ENCODE data around the gene TMEM255B. TPM values are rescaled to one million over a fixed set of nuclear protein-coding genes. Genes with fewer than 3 reads are reported as not detected.

TMEM255B gene
- polyA plus RNA-seq, 3 donors: 5.1 to 7.5 (median 5.9) TPM

- no peak overlapping the region for H3K4me3 Mint-ChIP-seq
- peak overlapping the region in 1 of 7 donors; percentile 50 for H3K27ac Mint-ChIP-seq
- no peaks in the 10 kb centered on the region for H3K36me3 ChIP-seq (replicated peaks in 1 of 2; ENCODE audit: control insufficient read depth in 1 of 2, insufficient read depth in 2 of 2, low read length in 2 of 2)
- H3K9me3 Mint-ChIP-seq: peaks cover 28 to 54% (median 44%) of the 10 kb centered on the region in 7 donors
- H3K79me2 ChIP-seq (ENCODE audit: insufficient read depth, low read length): no peaks in the 10 kb centered on the region
- no peaks in the 10 kb centered on the region for H3K27me3 ChIP-seq (ENCODE audit: control insufficient read depth in 2 of 2, insufficient read depth in 2 of 2, low read length in 2 of 2)
- H3K36me3 Mint-ChIP-seq: no peaks in the 10 kb centered on the region
- no peaks in the 10 kb centered on the region for H4K20me1 ChIP-seq (ENCODE audit: insufficient read depth, low read length)
- peaks cover 33 to 51% of the 10 kb centered on the region in 2 donors for H3K9me3 ChIP-seq (replicated peaks in 1 of 2; ENCODE audit: control insufficient read depth in 1 of 2, insufficient read depth in 1 of 2, low read length in 2 of 2)
- 92% methylated on average over 24 of the region's 39 CpGs for WGBS (ENCODE audit: insufficient coverage)
- no peaks in the 10 kb centered on the region for H3K4me1 Mint-ChIP-seq
- H3K4me2 ChIP-seq (replicated peaks; ENCODE audit: extremely low read depth, low read length, poor library complexity, severe bottlenecking): no peak overlapping the region
- H3K4me1 ChIP-seq (ENCODE audit: control insufficient read depth in 1 of 2, insufficient read depth in 2 of 2, low read length in 2 of 2): no peaks in the 10 kb centered on the region
- H3K27me3 Mint-ChIP-seq (ENCODE audit: low read depth in 3 of 3): peaks cover 0 to 6% (median 0%) of the 10 kb centered on the region in 3 donors
- intact Hi-C loops (cut with micrococcal nuclease): no loop called here
- H3K27ac ChIP-seq (ENCODE audit: low read depth in 1 of 2, low read length in 2 of 2): no peak overlapping the region
- no peak for TF ChIP-seq CTCF (IDR thresholded peaks at IDR 0.05)
- no peak overlapping the region for H2AFZ ChIP-seq (ENCODE audit: insufficient read depth, low read depth, low read length, poor library complexity, severe bottlenecking)
- H3K9ac ChIP-seq (ENCODE audit: insufficient read depth, low read length, poor library complexity, severe bottlenecking): no peak overlapping the region
- H3K4me3 ChIP-seq (replicated peaks in 1 of 3; ENCODE audit: low read depth in 2 of 3, low read length in 3 of 3): no peak overlapping the region
- no peak for DNase-seq
Observed at GRCh38 chr13:113804703-113805430, 45.8 kb downstream of the TMEM255B start.

- H3K36me3 Mint-ChIP-seq: no peaks in the 10 kb centered on the region
- H3K9me3 Mint-ChIP-seq: peaks cover 32 to 61% (median 51%) of the 10 kb centered on the region in 7 donors
- H3K27me3 Mint-ChIP-seq (ENCODE audit: low read depth in 3 of 3): peaks cover 0 to 4% (median 0%) of the 10 kb centered on the region in 3 donors
- H3K9ac ChIP-seq (ENCODE audit: insufficient read depth, low read length, poor library complexity, severe bottlenecking): no peak overlapping the region
- intact Hi-C loops (cut with micrococcal nuclease): no loop called here
- TF ChIP-seq CTCF (IDR thresholded peaks at IDR 0.05): no peak
- H3K4me1 Mint-ChIP-seq: no peaks in the 10 kb centered on the region
- no peaks in the 10 kb centered on the region for H3K4me1 ChIP-seq (ENCODE audit: control insufficient read depth in 1 of 2, insufficient read depth in 2 of 2, low read length in 2 of 2)
- no peaks in the 10 kb centered on the region for H3K79me2 ChIP-seq (ENCODE audit: insufficient read depth, low read length)
- no peak overlapping the region for H3K4me3 Mint-ChIP-seq
- H3K4me2 ChIP-seq (replicated peaks; ENCODE audit: extremely low read depth, low read length, poor library complexity, severe bottlenecking): no peak overlapping the region
- no peak overlapping the region for H3K27ac ChIP-seq (ENCODE audit: low read depth in 1 of 2, low read length in 2 of 2)
- H4K20me1 ChIP-seq (ENCODE audit: insufficient read depth, low read length): no peaks in the 10 kb centered on the region
- no peak overlapping the region for H3K27ac Mint-ChIP-seq
- H2AFZ ChIP-seq (ENCODE audit: insufficient read depth, low read depth, low read length, poor library complexity, severe bottlenecking): no peak overlapping the region
- no peaks in the 10 kb centered on the region for H3K36me3 ChIP-seq (replicated peaks in 1 of 2; ENCODE audit: control insufficient read depth in 1 of 2, insufficient read depth in 2 of 2, low read length in 2 of 2)
- no peak overlapping the region for H3K4me3 ChIP-seq (replicated peaks in 1 of 3; ENCODE audit: low read depth in 2 of 3, low read length in 3 of 3)
- H3K9me3 ChIP-seq (replicated peaks in 1 of 2; ENCODE audit: control insufficient read depth in 1 of 2, insufficient read depth in 1 of 2, low read length in 2 of 2): peaks cover 40 to 58% of the 10 kb centered on the region in 2 donors
- DNase-seq: no peak
- H3K27me3 ChIP-seq (ENCODE audit: control insufficient read depth in 2 of 2, insufficient read depth in 2 of 2, low read length in 2 of 2): no peaks in the 10 kb centered on the region
- 94% methylated on average over 26 of the region's 27 CpGs for WGBS (ENCODE audit: insufficient coverage)
Observed at GRCh38 chr13:113805431-113806103, 46.5 kb downstream of the TMEM255B start.

Measured in CD14-positive monocyte (primary cell).